T-helper 1 cell treated with Interleukin-12 subunit alpha and Interleukin-12 subunit beta and Interleukin-4 antibody, amounts not matched to agents 30 μg/mL and 1 μg/mL, for 36 hours (primary cell): ENCODE data around the gene CARD14.

Experiments used
- H3K27ac Mint-ChIP-seq: one replicate; pipeline ENCODE4 v1.8.0; 2021; ENCODE audit warnings: mild to moderate bottlenecking, mixed read lengths
- H3K27me3 Mint-ChIP-seq: one replicate; pipeline ENCODE4 v1.8.0; 2021; ENCODE audit warnings: low read depth, mixed read lengths
- H3K36me3 Mint-ChIP-seq: one replicate; pipeline ENCODE4 v1.8.0; 2021; ENCODE audit warnings: low read depth, mixed read lengths
- H3K4me1 Mint-ChIP-seq: one replicate; pipeline ENCODE4 v1.8.0; 2021; ENCODE audit warnings: low read depth, mixed read lengths
- H3K4me3 Mint-ChIP-seq: one replicate; pipeline ENCODE4 v1.8.0; 2021; ENCODE audit warnings: mild to moderate bottlenecking, moderate library complexity, mixed read lengths
- H3K9me3 Mint-ChIP-seq: one replicate; pipeline ENCODE4 v1.8.0; 2021; ENCODE audit warnings: mixed read lengths

Gene CARD14

DNA sequence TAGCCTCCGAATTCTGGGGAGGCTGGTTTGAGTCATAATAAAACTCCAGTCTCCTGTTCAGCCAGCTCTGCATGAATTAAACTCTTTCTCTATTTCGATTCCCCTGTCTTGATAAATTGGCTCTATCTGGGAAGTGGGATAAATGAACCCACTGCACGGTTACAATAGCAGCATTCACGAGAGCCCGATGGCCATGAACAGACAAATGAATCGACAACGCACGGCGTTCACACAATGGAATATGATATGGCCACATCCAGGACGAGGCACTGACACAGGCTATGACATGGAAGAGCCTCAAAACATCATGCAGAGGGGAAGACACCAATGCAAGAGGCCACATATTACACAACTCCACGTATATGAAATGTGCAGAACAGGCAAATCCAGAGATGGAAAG, 5.6 kb upstream of the CARD14 start:
- no peak overlapping the region for H3K27ac Mint-ChIP-seq
- no peaks in the 10 kb centered on the region for H3K4me1 Mint-ChIP-seq
- no peaks in the 10 kb centered on the region for H3K36me3 Mint-ChIP-seq
- peaks cover 25% of the 10 kb centered on the region for H3K27me3 Mint-ChIP-seq
- H3K9me3 Mint-ChIP-seq = no peaks in the 10 kb centered on the region
- no peak overlapping the region for H3K4me3 Mint-ChIP-seq

DNA sequence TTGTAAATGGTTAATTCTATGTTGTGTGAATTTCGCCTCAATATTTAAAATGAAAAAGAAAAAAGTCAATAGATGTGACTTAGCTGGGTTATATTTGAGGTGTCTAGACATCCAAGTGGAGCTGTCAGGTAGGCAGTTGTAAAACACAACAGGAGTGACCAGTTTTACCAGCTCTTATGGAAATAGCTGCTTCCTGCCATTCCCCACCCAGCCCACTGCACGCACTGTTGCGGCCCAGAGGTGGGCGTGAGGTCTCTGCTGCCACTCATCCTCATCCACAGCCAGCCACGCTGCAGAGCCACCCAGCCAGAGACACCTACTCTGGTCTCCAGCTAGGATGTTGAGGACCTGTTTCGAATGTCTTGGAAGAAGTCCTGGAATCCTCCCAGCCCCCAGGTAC, 3.4 kb upstream of the CARD14 start:
- no peak overlapping the region for H3K27ac Mint-ChIP-seq
- H3K4me3 Mint-ChIP-seq = no peak overlapping the region
- H3K36me3 Mint-ChIP-seq = no peaks in the 10 kb centered on the region
- no peaks in the 10 kb centered on the region for H3K4me1 Mint-ChIP-seq
- peaks cover 13% of the 10 kb centered on the region for H3K27me3 Mint-ChIP-seq
- H3K9me3 Mint-ChIP-seq = no peaks in the 10 kb centered on the region

DNA sequence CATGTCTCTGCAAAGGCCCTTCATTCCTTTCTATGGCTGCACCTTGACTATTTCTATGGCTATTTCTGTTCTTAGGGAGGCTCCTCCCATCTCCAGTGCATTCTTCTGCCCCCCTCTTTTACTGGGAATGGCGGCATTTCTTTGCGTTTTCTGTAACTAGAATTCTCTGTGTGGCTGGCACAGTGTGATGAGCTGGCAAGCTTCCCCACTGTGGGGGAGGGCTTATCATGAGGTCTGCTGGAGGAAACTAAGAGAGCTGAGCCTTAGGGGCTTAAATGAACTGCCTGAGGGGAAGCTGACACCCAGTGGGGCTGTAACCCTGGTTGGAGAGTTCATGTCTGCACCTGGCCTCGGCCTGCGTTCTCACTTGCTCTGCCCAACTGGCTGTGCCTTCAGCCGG, 1.5 kb upstream of the CARD14 start:
- no peaks in the 10 kb centered on the region for H3K4me1 Mint-ChIP-seq
- H3K36me3 Mint-ChIP-seq = no peaks in the 10 kb centered on the region
- H3K9me3 Mint-ChIP-seq = no peaks in the 10 kb centered on the region
- no peak overlapping the region for H3K27ac Mint-ChIP-seq
- peaks cover 12% of the 10 kb centered on the region for H3K27me3 Mint-ChIP-seq
- no peak overlapping the region for H3K4me3 Mint-ChIP-seq

DNA sequence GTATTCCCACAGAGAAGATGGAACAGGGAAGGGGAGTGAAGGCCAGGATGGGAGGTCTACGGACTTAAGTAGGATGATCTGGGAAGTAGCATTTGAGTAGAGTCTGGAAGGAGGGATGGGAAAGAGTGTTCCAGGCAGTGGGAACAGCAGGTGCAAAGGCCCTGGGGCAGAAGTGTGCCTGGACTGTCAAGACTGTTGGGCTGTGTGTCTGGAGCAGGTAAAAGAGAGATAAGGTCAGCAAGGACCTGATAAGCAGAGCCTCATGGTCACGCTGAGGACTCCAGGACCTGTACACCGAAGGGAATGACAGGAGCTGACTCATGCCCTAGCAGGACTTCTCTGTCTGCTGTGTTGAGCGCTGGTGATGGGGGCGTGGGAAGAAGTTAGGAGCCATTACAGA, 723 bp upstream of the CARD14 start:
- no peaks in the 10 kb centered on the region for H3K36me3 Mint-ChIP-seq
- H3K4me3 Mint-ChIP-seq = no peak overlapping the region
- H3K27me3 Mint-ChIP-seq = peaks cover 12% of the 10 kb centered on the region
- H3K9me3 Mint-ChIP-seq = no peaks in the 10 kb centered on the region
- no peak overlapping the region for H3K27ac Mint-ChIP-seq
- H3K4me1 Mint-ChIP-seq = no peaks in the 10 kb centered on the region

DNA sequence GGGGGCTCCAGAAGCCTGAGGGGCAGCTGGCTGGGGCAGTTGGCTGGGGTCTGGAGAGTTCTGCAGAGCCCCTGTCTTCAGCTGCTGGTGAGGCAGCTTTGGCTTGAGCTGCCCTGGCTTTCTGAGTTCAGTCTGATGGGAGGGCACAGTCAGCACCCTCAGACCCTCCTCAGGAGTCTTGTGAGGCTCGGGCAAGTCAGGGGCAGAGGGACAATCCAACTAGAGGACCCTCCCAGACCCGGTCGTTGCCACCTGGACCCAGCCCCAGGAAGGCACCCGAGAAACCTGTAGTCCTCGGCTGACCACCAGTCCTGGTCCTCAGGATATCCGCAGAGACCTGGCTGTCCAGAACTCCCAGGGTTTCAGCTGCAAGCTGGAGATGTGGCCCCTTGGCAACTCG, 1.9 kb downstream of the CARD14 start:
- H3K27me3 Mint-ChIP-seq = peaks cover 12% of the 10 kb centered on the region
- H3K9me3 Mint-ChIP-seq = no peaks in the 10 kb centered on the region

DNA sequence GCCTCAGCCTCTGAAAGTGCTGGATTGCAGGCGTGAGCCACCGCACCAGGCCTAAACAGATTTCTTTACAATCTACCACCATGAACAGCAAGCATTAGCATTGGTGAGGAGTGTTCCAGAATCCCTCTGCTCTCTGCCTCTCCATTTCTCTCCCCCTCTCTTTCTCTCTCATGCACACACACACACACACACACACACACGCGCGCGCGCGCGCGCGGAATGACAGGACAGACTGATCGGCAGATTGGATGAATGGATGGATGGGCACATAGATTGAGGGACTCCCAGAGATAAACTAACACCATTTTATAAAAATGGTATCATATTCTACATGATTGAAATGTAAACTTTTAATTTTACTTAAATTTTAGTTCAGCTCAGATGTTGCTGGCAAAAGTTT, 3.3 kb downstream of the CARD14 start:
- no peak overlapping the region for H3K27ac Mint-ChIP-seq
- H3K36me3 Mint-ChIP-seq = no peaks in the 10 kb centered on the region
- H3K27me3 Mint-ChIP-seq = peaks cover 11% of the 10 kb centered on the region
- H3K4me3 Mint-ChIP-seq = no peak overlapping the region
- no peaks in the 10 kb centered on the region for H3K9me3 Mint-ChIP-seq
- H3K4me1 Mint-ChIP-seq = no peaks in the 10 kb centered on the region

More for the DNA sequence above, 1.9 kb downstream of the CARD14 start:
- Mint-ChIP-seq H3K27ac (no peak overlapping the region), H3K36me3 (no peaks in the 10 kb centered on the region), H3K4me3 (no peak overlapping the region), H3K4me1 (no peaks in the 10 kb centered on the region)

DNA sequence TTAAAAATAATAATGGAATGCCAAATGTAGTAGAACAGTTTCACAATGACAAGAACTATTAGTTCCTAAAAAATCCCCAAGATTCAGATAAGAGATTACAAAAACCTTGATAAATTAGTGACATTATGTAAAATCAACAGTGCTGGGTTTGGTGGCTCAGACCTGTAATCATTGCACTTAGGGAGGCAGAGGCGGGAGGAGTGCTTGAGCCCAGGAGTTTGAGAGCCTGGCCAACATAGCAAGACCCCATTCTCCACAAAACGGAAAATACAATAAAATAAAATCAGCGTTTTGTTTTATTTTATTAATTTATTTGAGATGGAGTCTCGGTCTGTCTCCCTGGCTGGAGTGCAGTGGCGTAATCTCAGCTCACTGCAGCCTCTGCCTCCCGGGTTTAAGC, 4.1 kb downstream of the CARD14 start:
- Mint-ChIP-seq H3K4me3 (no peak overlapping the region), H3K27ac (no peak overlapping the region), H3K4me1 (no peaks in the 10 kb centered on the region), H3K9me3 (no peaks in the 10 kb centered on the region), H3K36me3 (no peaks in the 10 kb centered on the region), H3K27me3 (peaks cover 9% of the 10 kb centered on the region)

DNA sequence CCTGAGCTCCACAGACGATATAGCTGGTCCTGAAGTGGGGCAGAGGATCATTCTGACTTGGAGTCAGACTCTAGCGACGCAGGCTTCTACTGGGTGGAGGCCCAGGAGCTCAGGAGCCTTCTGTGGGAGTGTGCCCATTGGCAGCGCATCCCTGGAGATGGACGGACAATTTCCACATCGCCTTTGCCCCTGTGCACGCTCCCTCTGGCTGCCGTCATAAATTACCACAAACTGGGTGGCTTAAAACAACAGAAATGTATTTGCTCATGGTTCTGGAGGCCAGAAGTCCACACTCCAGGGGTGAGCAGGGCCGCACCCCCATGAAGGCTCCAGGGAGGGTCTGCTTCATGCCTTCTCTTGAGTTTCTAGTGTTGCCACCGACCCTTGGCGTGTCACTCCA, 6.9 kb downstream of the CARD14 start:
- peaks cover 4% of the 10 kb centered on the region for H3K27me3 Mint-ChIP-seq
- no peaks in the 10 kb centered on the region for H3K9me3 Mint-ChIP-seq
- no peaks in the 10 kb centered on the region for H3K36me3 Mint-ChIP-seq
- H3K4me1 Mint-ChIP-seq = no peaks in the 10 kb centered on the region
- no peak overlapping the region for H3K4me3 Mint-ChIP-seq
- no peak overlapping the region for H3K27ac Mint-ChIP-seq

DNA sequence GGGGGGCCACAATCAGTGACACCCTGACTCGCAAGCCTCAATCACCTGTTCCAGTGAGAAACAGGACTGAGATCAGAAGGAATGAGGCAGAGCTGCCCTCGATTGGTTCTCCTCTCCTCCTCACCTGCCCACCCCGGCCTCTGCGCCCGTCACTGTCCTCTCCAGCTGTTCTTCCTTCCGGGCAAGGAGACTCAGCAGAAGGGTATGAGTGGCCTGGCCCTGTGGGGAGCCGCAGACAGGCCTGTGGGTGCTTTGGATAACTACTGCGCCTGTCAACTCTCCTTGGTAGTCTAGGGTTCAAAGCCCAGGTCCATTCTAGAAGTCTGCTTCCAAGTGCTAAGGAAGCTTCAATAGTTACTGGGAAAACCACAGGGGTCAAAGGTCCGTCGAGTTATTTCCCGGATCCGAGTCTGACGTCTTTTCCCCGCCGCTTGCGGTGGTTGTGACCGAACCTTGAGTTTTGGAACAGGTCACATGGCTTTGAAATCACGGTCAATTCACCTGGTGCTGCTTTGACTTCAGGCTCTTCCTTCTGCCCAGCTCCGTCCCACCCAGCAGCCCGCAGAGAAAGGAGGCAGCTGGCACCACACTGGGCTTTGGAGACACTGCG, 8.3 kb downstream of the CARD14 start:
- Mint-ChIP-seq H3K9me3 (no peaks in the 10 kb centered on the region), H3K27me3 (no peaks in the 10 kb centered on the region), H3K4me3 (no peak overlapping the region), H3K27ac (no peak overlapping the region), H3K36me3 (no peaks in the 10 kb centered on the region), H3K4me1 (no peaks in the 10 kb centered on the region)

DNA sequence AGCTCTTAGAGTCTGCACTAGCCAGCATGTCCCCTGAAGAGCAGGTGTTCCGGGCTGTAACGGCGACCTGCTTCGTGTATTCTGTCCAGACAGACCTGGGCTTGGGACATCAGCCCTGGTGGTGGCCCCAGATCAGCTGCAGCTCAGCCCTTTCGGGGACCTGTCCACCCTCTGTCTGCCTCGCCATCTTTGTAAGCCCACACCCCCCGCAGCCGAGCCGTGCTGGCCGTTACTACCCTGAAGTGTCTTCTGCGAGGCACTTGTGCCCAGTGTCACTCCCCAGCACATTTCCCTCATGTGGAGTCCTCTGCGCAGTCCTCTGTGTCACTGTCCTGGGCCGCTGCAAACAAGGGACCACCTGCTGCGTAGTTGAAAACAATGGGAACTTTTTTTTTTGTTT, 10.4 kb downstream of the CARD14 start:
- Mint-ChIP-seq H3K36me3 (no peaks in the 10 kb centered on the region), H3K9me3 (no peaks in the 10 kb centered on the region), H3K4me3 (no peak overlapping the region), H3K4me1 (no peaks in the 10 kb centered on the region), H3K27me3 (no peaks in the 10 kb centered on the region), H3K27ac (no peak overlapping the region)

DNA sequence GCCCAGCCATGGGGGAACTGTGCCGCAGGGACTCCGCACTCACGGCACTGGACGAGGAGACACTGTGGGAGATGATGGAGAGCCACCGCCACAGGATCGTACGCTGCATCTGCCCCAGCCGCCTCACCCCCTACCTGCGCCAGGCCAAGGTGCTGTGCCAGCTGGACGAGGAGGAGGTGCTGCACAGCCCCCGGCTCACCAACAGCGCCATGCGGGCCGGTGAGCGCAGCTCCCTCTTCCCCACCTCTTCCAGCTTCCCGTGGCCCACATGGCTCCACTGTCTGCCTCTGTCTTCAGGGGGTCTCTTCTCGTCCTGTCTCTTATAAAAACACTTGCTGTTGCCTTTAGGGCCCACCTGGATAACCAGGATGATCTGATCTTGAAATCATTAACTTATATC, 11.6 kb downstream of the CARD14 start:
- Mint-ChIP-seq H3K4me3 (no peak overlapping the region), H3K27me3 (no peaks in the 10 kb centered on the region), H3K4me1 (no peaks in the 10 kb centered on the region), H3K27ac (no peak overlapping the region), H3K9me3 (no peaks in the 10 kb centered on the region), H3K36me3 (no peaks in the 10 kb centered on the region)

DNA sequence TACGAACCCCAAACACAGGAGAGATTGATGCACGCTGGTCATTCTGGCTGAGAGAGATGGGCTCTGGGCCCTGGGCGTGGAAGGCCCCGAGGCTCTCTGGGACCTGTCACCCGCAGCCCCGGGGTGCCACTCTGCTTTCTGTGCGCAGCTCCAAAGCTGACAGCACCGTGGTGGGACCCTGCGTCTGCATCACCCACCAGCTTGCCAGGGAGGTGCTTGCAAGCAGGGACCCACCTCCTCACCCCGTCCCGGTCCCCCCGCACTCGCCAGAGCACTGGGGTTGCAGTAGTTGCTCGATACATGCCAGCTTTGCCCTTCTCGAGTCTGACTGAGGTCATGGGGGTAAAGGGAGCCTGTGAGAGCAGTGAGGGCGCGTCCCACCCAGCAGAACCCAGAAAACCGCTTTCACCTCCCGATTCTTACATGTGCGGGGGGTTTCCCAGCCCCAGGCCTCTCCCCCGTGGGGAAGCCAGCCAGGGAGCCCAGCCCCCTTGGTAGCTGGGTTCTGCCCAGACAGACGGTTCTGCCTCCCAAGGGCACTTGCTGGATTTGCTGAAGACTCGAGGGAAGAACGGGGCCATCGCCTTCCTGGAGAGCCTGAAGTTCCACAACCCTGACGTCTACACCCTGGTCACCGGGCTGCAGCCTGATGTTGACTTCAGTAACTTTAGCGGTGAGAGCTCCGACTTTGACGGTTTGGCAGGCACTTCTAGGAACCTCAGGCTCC, 12.5 kb downstream of the CARD14 start:
- Mint-ChIP-seq H3K9me3 (no peaks in the 10 kb centered on the region), H3K4me1 (no peaks in the 10 kb centered on the region), H3K27ac (no peak overlapping the region), H3K4me3 (no peak overlapping the region), H3K36me3 (no peaks in the 10 kb centered on the region), H3K27me3 (no peaks in the 10 kb centered on the region)

DNA sequence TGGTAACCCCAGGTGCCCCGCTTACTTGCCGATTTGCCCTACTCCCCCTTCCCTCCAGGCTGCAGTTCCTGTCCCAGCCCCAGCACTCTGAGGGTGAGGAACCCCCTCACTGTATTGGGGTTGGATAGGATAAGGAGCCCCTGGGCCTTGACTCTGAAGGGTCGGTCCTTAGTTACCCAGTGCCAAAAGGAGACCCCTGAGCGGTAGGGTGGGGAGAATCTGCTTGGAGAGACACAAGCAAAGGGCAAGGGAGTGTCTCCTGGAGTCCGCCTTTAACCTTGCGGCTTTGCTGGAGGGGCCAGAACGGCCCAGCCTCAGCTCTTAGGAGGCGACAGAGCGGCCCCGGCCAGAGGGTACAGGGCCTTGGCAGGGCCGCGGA, 13.0 kb downstream of the CARD14 start:
- Mint-ChIP-seq H3K4me3 (no peak overlapping the region), H3K27ac (no peak overlapping the region), H3K9me3 (no peaks in the 10 kb centered on the region), H3K27me3 (no peaks in the 10 kb centered on the region), H3K4me1 (no peaks in the 10 kb centered on the region), H3K36me3 (no peaks in the 10 kb centered on the region)

DNA sequence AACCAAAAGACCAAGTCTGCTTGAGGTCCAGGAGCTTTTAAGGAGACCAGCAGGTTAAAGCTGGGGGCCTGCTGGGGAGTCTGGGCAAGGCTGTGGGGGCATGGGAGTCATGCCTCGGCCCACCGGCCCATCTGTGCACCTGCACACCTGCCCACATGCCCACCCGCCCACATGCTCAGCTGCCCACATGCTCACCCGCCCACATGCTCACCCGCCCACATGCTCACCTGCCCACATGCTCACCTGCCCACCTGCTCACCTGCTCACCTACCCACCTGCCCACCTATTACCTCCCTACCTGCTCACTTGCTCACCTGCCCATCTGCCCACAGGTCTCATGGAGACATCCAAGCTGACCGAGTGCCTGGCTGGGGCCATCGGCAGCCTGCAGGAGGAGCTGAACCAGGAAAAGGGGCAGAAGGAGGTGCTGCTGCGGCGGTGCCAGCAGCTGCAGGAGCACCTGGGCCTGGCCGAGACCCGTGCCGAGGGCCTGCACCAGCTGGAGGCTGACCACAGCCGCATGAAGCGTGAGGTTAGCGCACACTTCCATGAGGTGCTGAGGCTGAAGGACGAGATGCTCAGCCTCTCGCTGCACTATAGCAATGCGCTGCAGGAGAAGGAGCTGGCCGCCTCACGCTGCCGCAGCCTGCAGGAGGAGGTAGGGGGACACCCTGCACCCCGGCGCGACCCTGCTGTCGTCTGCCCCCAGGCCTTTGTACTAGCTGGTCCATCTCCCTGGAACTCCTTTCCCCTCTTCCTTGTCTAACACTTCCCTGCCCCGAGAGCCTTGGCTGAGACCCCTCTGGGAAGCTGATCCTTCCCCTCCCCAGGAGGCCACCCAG, 14.0 kb downstream of the CARD14 start:
- H3K9me3 Mint-ChIP-seq = no peaks in the 10 kb centered on the region
- no peaks in the 10 kb centered on the region for H3K4me1 Mint-ChIP-seq
- H3K27me3 Mint-ChIP-seq = no peaks in the 10 kb centered on the region
- no peak overlapping the region for H3K27ac Mint-ChIP-seq
- H3K36me3 Mint-ChIP-seq = no peaks in the 10 kb centered on the region
- H3K4me3 Mint-ChIP-seq = no peak overlapping the region

DNA sequence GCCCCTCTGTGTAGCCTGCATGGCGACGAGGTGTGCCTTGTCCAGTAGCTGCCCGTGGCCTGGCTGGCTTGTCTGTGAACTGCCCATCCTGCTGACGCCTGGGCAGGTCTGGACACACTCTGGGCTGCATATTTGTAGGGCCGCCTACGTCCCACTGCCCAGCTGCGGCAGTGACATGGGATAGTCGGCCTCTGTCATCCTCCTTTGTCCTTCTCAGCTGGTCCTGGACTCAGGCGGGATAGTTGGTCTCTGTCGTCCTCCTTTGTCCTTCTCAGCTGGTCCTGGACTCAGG, 14.5 kb downstream of the CARD14 start:
- Mint-ChIP-seq H3K27me3 (no peaks in the 10 kb centered on the region), H3K4me3 (no peak overlapping the region), H3K4me1 (no peaks in the 10 kb centered on the region), H3K9me3 (no peaks in the 10 kb centered on the region), H3K36me3 (no peaks in the 10 kb centered on the region), H3K27ac (no peak overlapping the region)
